HG03045 (cell line): ENCODE data around the gene UNC119.
"Not testable (repeated sequence)": the region's sequence is repeated elsewhere in the genome, so short reads cannot be mapped to it uniquely, and the experiment has no call there.

Experiments used
- ATAC-seq: cut with Tn5 transposase; IDR thresholded peaks from one replicate; pipeline ENCODE4 v1.9.1; 2021; ENCODE audit warnings: mild to moderate bottlenecking, moderate library complexity; ENCODE audit not compliant: unreplicated experiment

UNC119 gene

DNA sequence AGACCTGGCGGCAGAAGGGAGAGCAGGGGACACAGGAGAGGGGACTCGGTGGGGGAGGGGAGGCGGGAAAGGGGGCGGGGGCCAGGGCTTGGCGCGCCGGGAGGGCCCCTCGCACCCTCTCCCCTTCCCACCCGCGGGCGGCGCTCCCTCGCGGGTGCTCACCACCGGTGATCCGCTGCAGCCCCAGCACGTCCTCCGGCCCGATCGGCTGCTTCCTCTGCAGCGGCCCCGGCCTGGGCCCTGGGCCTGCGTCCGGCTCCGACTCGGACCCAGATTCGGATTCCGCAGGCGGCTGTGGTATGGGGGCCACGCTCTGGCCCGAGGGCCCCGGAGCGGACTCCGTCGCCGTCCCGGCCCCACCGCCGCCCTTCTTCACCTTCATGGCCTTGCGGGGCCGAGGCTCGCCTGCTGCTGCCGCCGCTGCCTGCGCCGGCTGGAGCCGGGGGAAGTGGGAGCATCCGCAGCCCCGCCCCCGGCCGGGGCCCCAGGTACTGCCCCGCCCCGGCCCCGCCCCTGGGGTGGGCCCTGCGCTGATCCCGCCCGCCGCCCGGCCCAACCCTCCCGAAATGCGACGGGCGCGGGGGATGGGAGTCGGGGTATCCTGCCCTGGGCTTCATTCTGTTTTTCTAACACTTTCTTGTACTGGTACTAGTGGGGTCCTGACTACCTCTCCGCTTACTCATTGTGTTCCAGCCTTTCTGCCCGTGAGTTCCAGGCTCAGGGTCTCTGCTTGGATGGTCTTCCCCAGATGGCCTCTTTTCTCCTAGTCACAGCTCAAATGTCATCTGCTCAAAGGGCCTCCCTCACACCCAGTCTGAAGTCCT lies at the start of gene UNC119:
UNC119 (minus strand) TSS at position 449 of the 824 bp plus-strand sequence; CDS start at position 382, 67 bp downstream.
- ATAC-seq: peak; percentile 55

DNA sequence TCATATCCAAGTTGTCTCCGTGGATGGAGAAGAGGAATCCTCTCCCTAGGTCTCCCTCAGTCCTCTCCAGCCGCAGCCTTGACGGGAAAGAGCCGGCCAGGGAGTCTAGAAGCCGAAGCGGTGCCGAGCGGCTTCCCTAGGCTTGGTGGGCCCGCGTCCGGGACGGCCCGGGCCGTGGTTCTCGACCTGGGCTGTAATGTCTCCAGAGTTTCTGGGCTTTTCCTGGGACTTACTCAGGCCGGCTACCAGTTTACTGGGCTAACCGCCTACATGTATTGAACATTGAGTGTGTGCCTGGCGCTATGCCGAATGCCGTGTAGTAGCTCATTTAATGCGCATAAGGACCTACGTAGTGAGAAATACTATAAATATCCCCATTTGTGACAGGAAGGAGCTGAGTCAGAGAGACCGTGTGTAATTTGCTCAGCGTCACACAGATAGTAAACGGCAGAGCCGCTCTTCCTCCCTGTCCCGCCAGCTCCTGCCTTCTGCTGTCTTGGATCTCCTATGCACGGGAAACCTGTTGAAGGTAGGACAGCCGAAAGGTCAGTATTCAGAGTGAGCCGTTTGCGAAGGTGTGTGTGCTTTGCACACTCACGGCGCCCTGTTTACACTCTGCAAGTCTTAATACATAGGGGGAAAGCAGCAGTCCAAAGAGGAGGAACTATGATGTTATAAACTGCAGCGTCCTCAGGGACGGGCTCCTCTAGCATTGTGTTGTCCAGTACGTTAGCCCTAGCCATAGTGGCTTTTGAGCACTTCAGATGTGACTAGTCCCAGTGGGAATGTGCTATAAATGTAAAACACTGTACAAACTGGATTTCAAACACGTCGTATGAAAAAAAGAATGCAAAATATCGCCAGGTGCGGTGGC lies 47.1 kb upstream of the UNC119 start:
- peak; percentile 41 for ATAC-seq

DNA sequence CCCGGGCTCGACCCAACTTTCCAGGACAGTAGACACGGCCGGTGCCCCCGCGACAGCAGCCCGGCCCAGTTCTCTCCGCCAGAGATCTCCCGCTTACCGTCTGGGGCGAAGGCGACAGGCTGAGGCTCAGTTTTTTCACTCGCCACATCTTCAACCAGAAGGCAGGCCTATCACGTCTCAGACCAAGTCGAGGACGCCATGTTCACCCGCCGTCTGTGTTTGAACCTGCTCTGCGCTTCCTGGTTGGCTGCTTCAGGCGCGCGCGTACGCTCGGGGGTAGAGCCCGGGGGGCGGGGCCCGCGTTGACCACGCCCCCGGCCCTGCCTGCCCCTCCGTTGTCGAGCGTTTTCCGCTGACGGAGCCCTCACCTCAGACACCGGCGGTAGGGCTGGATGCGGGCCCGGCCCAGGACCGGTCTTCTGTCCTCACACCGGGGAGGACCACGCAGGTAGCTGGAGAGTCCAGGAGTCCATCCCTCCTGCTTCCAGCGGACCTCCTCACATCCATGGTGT lies 46.4 kb upstream of the UNC119 start, which contains the start of gene SPAG5:
SPAG5 (minus strand) TSS at position 227 of the 512 bp plus-strand sequence; CDS start at position 148, 79 bp downstream.
- peak; percentile 76 for ATAC-seq

DNA sequence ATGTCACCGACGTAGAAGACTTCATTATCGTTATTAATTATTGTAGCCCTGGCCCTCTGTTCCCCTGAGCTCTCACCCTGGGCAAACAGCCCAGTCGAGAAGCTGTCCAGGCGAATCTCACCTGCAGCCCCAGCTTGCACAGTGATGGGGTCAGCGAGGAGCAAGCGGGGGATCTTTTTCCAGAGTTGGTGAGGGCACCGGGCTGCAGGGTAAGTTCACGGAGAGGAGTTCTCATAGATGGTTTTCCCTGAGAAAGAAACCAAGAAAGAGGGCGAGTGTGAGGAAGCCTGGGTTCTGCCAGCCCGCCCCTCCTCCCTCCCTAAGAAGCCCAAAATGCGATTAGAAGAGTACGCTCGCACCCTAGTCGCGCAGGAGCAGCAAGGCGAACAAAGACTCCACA lies 46.0 kb upstream of the UNC119 start:
- no peak for ATAC-seq

DNA sequence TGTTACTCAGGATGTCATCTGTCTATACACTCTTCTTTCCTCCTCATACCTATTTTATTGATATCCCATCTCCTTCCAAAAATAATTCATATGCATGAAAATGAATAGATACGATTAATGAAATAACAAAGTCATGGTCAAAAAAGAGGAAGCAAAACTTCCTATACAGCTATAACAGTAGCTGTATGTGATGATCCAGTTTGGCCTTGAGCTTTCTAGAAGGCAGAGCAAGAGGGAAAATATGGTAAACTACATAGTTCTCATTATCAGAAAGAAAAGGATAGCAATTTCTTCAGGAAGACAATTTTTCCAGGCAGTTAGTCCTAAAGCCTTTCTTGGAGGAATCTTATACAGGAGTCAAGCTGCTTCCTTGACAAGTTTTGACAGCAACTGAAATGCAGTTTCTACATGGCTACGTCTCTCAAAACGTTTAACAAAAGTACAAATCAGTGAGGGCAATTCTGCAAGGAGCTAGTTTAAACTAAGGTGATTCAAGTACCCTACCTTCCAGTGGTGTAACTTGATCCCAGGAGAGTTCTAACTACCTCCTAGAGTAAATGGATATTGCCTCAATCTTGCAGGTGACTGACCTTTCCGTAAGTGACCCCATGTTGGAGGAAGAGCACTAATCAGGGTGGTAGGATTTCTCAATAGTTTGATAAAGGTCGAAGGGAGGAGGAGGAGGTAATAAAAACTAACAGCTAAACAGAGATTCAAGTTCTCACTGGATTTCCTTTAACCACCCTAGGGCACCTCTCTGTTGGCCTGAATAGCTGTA lies 45.4 kb upstream of the UNC119 start:
- ATAC-seq: no peak

DNA sequence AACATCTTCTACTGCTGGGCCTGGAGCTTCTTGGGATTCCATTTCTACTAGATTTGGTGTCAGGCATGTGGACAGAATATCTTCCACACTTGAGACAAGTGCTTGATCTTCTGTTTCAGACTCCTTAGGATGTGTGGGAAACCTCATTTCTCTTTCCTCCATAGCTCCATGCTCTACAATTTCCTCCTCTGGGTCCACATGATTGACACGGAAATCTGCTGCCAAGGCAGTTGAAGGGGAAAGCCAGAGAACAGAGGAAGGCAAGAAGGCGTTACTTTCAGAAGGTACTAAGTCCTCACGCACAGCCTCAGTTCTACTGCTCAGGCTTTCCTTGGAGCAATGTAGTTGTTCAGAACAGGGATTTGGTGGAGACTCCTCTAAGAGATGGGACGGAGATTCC lies 39.8 kb upstream of the UNC119 start:
- no peak for ATAC-seq

DNA sequence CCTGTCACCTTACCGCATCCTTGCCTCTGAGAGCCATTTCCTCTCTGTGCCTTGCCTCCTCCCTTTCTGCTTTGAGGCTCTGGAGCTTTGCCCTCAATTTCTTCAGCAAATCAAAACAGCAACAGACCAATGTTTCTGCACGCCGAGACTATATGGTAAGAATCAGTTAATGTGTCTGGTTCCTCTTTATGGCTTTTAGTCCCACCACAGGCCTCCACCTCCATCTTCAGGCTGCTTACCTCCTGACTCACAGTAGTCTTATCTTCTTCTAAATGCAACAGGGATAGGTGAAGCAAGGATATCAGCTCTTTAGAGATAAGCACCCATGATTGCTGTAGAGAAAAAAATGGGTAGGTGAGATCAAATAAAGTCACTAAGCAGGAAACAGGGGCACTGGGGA lies 33.4 kb upstream of the UNC119 start:
- ATAC-seq: no peak

DNA sequence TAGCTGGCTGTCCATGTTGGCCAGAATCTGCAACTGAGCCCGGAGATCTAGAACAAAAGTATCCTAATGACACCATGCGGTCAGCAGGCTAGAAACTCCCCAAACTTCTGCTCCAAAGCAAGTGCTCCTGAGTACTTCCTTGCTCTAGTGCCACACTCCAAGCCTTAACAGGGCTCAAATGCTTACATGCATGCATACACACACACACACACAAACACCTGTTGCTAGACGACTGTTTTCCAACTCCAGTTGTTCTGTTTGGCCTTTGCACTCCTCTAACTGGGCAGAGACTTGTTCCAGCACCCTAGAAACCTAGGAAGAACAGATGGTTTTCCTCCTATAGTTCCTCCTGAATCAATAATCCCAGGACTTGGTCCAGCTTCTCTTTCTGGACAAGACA lies 32.0 kb upstream of the UNC119 start:
- ATAC-seq: no peak

DNA sequence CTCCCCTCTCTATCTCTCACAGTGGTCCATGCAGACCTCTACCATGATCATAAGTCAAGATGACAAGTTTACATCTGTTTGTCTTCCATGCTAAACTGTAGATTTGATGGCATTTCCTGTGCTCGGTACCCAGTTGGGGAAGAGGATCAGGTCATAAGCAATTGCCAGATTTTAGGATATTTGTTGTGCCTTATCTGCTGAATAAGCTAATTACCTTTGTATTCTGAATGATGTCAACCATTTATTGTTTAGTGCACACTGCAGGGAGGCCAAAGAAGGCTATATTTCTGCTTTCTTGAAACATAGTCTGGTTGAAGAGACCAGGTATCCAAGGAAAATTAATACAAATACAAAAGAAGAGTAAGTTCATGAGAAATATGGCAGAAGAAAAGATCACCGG lies 30.1 kb upstream of the UNC119 start:
- no peak for ATAC-seq

DNA sequence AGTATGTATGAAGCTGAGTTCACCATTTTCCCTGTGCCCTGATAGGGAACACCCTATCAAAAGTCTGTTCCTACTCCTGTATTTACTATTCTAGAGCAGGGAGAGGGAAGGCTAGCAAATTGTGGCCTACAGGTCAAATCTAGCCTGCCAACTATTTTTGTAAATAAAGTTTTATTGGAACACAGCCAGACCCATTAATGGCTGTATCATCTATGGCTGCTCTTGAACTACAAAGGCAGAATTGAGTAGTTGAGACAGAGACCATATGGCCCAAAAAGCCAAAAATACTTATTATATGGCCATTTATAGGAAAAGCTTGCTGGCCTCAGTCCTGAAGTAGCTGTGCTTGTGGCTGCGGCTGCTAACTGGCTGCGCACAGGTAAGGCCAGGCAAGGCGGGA lies 28.5 kb upstream of the UNC119 start:
- ATAC-seq: no peak

DNA sequence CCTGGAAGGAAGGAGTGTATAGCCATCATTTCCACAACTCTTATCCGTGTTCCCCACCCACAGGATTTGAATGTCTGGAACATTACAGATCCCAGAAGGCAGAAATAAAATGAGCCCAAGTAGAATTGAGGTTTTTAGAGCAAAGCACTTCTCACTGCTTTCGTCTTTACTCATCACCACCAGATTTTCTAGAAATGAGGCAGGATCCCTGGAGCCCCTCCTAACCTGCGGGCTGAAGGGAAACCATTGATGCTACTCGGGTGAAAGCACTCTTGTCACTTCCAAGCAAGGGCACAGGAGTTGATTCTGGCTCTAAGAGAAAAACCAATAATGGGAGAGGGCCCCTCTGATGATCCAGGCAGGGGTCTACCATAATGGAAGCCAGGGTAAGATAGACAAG lies 27.1 kb upstream of the UNC119 start:
- ATAC-seq: no peak

DNA sequence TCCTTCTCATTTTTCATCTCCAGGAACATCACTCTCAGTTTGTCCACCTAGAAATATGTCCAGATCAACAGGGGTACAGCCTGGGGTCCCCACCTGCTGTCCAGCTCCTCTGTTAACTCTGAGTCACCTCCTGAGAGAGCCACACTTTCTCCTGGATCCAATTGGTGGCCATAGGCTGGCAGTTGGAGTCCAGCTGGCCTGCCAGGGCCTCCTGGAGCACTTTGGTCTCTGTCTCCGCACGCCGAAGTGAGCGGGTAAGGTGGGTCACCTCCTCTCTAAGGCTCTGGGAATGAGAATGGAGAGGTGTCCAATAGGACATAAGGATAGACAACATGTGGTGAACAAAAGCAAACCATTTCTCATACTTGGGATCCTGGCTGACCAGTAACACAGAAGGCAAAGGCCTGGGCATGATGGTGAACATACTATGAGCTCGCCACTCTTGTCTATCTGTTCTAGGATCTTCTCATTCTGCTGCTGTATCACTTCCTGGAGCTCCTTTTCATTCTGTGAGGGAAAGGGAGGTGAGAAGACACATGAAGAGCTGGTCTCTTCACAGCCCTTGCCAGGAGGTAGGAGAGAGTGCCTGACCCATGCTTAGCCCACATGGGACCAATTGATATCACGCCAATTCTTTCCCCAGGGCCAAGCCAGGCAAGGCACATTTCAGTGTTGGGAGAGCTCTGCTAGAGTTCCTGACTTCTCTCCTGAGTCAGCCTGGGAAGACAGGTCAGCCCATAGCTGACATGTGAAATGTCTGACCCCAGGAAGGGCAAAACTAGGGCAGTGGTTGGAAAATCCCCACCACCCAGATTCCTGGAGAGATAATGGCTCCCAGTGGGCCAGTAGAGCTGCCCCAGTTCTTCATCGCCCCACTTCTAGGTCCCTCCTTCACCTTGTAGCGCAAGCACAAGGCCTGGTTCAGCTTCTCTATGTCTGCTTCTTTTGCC lies 26.1 kb upstream of the UNC119 start:
- ATAC-seq: no peak

DNA sequence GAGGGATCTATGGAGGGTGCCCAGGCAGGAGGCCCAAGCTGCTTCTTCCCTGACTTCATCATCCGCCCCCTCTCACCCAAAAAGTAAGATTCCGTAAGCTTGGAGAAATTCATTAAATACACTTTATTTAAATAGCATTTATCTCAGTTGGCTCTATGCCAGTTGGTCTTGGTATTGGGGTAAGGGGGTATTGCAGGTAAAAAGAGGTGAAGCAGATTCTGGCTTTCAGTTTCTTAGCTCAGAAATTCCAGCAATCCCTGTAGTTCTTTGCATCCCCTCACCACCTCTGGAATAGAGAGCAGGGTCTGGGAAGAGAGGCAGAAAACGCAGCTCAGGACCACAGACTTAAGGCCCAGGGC lies 25.0 kb upstream of the UNC119 start:
- no peak for ATAC-seq

DNA sequence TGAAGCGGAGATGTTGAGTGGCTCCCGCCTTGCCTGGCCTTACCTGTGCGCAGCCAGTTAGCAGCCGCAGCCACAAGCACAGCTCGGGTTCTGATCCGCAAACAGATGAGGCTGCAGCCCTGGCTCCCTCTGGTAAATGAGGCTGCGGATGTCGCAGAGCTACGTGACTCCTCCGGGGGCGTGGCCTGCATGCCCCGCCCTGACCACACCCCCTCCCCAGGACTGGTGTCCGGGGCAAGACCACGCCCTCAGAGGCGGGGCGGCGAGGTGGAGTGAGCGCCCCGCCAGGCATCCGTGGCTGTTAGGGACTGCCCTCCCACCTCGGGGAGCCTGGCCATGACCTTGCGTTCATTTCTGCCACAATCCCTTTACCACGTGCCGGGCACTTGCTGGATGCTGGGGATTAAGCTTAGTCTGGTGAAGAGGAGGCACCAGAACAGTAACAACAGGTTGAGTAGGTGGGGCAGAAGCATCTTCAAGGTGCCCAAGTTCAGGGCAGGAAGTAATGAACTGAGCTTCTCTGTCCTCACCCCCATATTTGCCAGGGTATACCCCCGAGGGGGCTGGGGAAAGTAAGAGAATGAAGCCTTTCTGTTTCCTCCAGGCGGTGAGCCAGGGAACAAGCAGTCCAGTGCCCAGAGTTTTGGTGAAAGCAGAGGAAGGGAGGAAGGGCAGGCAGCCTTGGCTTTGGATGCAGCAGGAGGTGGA lies 24.5 kb upstream of the UNC119 start, which contains the start of gene ALDOC:
ALDOC (minus strand) TSS at position 138 of the 708 bp plus-strand sequence. CDS start 1,363 bp downstream, outside the sequence.
- ATAC-seq: peak; percentile 80

DNA sequence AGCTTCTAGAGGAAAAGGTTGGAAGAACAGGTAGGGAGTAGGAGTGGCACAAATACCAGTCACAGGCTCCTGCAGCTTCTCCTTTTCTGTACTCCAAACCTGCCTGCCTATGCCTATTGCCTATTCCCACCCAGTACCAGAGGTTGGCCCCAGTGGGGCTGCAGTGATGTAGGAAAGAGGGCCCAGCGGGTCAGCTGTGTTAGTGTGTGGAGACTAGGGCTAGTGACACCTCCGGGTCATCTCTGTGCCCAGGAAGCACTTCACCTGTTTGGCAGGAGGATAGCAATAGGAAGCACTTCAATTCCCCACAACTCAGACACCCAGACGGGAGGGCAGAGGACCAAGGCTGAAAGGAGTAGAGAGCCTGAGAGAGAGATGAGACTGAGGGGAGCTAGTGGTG lies 23.6 kb upstream of the UNC119 start:
- not testable (repeated sequence) for ATAC-seq

DNA sequence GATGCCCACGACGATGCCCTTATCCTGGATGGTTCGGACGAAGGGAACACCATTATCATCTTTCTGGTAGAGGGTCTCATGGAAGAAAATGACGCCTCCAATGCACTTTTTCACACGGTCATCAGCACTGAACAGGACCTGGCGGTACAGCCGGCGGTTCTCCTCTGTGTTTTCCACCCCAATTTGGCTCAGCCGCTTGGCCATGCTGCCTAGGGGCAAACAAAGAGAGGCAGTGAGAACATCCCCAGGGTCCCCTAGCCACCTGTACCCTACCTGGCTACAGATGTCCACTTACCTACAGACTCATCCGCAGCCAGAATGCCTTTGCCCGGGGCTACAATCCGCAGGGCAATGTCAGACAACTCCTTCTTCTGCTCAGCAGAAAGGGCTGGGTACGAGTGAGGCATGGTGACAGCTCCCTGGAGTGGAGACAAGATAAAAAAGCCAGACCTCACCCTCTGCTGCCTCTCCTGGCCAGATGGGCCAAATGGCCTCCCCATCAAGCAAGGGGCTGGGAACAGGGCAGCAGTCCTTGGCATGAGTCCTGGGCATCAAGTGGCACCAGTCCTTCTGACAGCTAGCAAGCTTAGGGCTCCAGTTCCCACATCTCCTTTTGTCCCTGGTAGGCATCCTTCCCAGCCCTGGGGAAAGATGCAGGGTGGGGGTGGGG lies 22.8 kb upstream of the UNC119 start:
- no peak for ATAC-seq

DNA sequence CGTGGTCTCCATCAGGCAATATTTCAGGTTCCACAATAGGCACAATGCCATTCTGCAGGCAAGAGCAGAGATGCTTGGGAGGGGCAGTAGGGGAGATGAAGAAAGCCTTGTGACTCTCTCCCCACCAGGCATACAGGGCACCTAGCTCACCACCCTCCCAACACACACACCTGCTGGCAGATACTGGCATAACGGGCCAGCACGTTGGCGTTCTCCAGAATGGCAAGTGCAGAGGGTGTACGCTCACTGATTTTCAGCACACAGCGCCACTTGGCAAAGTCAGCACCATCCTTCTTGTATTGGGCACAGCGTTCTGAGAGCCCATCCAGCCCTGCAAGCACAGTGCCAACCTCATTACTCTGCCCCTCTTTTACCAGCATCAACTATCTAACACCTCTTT lies 22.1 kb upstream of the UNC119 start:
- ATAC-seq: no peak

DNA sequence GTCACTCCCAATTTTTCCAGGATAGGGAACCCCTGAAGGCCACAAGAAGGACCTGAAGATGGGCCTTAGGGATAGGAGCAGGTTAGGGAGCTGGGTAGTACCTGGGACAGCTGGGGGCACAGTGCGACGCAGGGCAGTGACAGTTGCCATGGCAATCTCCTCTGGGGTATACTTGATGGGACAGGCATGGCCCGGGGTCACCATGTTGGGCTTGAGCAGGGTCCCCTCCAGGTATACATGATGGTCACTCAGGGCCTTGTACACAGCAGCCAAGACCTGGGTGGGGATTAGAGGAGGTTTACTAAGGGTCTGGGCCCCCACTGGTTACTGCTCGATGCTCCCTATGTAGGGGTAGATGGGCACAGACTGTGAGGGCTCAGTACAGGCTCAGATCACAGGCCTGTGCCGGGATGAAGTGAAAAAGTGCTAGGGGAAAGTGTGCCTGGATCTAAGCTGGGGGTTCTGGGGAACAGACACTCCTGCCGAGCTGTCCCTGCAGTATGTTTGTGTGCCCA lies 21.6 kb upstream of the UNC119 start:
- no peak for ATAC-seq
